ENCODE data around the gene IFIT2.
A peak's percentile ranks its signal among the peaks of the same experiment; 100 is the strongest.
"Not testable (repeated sequence)": the region's sequence is repeated elsewhere in the genome, so short reads cannot be mapped to it uniquely, and the experiment has no call there.

Gene IFIT2

DNA sequence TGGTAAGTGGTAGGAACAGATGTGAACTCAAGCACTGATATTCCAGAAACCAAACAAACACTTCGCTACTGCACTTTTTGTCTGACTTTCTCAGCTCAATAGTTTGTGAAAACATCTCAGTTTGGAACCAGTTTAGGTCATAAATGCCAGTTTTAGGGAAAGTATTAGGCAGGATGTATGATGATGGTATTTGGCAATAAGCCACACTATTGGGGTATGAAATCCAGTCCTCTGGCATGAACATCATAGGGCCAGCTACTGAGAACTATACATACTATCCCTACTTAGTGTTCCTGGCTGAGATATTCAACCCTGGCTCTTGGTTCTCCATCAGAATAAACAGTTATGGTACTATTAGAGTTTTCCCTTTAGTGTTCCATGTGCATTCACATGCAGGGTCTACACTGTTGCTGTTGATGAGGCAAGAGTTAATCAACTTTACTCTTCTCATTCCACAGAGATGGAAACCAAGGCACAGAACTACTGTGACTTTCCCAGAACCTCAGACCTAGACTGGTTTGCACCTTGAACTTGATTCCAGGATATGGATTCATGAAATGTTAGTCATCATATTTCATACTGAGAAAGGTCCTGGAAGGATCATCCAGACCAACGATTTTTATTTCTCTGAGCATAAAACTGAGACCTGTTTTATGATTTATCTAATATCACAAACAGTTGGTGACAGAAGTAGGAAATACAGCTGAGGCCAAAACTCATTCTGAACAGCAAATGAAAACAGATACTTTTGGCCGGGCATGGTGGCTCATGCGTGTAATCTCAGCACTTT is 20.0 kb upstream of the IFIT2 start:
- no peak for DNase-seq

DNA sequence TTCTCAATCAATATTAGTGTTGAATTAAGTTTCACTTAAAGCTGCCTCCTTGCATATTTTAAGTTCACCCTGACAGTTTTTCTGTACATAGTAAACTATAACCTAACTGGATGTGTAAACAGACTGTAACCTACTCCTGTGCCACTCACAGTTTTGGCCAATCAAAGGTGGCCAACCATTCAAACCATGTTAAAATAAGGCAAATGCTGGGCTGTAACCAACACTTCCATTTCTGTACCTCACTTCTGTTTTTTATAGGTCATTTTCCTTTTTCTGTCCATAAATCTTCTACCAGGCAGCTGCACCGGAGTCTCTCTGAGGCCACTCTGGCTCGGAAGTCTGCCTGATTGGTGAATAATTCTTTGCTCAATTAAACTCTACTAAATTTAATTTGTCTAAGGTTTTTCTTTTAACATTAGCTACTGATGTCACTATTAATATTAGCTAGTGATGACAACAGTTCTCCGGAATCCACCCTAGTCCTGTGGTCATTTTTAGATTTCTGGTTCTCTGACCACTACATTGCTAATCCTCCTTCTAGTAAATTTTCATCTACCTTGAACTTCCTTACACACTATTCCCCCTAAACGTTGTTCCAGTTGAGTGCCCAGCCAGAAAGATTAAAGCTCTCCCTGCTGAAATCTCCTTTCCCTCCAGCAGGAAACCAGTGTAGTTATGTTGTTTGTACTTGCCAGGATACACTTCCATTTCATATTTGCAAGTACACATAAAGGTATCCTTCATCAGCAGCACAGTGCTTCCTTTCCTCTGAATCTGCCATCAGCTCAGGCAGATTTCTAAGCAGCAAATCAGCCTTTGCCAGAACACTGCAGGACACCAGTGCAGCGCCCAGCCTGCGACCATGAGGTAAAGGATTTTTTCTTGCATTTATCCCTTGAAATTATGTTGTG is 18.6 kb upstream of the IFIT2 start:
- no peak for DNase-seq

DNA sequence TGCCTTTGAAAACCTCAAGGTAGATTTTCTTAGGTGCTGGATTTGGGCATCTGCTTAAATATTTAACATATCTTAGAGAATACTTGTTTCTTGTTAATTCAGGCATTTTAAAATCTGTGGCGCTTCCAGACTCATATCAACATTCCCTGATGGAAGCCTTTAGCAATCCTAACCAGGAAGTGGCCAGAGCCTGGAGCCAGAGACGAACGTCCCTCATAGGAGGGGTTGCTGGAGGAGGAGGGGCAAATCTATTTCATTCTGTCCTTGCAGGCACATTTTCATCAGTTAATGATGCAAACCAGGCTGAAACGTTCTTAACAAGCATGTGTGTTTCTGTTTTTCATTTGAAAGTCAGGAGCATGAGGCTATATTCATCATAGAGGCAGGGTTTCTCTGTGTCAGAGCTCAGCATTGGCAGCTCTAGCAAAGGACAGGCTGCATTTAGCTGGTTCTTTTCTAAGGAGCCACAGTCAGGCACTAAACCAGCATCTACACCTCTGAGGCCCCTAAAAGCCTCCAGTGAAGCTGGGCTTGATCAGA is 17.8 kb upstream of the IFIT2 start:
- DNase-seq: no peak

DNA sequence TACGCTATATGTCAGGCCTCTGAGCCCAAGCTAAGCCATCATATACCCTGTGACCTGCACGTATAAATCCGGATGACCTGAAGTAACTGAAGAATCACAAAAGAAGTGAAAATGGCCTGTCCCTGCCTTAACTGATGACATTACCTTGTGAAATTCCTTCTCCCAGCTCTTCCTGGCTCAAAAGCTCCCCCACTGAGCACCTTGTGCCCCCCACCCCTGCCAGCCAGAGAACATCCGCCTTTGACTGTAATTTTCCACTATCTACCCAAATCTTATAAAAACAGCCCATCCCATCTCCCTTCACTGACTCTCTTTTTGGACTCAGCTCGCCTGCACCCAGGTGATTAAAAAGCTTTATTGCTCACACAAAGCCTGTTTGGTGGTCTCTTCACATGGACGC is 17.1 kb upstream of the IFIT2 start:
- DNase-seq: not testable (repeated sequence)

DNA sequence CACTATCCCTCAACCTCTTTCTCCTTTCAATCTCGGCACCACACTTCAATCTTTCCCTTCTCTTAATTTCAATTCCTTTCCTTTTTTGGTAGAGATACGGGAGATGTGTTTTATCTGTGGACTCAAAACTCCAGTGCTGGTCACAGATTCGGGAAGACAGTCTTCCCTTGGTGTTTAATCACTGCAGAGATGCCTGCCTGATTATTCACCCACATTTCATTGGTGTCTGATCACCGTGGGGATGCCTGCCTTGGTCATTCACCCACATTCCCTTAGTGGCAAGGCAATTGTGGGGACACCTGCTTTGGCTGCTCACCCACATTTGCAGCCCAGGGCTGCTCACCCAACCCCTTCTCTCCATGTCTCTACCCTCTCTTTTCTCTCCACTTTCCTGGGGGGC is 16.5 kb upstream of the IFIT2 start:
- not testable (repeated sequence) for DNase-seq

DNA sequence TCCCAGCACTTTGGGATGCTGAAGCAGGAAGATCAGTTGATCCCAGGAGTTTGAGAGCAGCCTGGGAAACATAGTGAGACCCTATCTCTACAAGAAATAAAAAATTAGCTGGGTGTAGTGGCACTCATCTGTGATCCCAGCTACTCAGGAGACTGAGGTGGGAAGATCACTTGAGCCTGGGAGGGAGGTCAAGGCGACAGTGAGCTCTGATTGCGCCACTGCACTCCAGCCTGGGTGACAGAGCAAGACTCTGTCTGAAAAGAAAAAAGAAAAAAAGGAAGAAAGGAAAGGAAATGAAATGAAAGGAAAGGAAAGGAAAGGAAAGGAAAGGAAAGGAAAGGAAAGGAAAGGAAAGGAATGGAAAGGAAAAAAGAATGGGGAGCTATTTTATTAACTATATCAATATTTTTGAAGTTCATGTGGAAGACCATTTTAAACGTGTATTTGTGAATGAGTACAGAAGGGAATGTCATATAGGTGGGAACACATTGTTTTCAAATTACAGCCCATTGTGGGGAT is 7.1 kb upstream of the IFIT2 start:
- DNase-seq: no peak

DNA sequence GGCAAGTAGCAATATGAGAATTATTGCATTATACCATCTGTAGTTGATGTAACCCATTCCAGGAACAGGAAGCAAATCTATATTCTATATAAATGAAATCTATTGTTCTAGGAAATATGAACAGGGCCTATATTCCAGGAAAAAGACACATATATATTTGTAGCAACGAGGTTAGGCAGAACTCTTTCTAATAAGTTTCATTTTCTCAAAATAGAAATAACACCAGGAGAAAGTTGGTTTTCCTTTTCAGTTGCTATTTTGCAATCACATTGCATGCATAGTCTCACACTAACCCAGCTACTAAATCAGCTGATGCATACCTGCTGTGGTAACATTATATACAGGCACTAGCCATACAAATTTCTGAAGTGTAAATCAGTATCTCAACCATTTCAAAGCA is 6.2 kb upstream of the IFIT2 start:
- DNase-seq: peak; percentile 13

DNA sequence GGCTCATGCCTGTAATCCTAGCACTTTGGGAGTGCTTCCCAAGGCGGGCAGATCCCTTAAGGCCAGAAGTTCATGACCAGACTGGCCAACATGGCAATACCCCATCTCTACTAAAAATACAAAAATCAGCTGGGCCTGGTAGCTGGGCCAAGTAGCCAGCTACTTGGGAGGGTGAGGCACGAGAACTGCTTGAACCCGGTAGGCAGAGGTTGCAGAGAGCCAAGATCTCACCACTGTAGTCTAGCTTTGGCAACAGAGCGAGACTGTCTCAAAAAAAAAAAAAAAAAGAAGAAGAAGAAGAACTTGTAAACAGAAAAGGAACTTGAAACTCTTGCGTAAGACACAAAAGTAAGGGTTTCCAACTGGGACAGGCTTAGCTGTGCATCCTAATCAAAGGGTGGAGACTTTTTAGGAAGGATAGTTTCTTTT is 5.6 kb upstream of the IFIT2 start:
- no peak for DNase-seq

DNA sequence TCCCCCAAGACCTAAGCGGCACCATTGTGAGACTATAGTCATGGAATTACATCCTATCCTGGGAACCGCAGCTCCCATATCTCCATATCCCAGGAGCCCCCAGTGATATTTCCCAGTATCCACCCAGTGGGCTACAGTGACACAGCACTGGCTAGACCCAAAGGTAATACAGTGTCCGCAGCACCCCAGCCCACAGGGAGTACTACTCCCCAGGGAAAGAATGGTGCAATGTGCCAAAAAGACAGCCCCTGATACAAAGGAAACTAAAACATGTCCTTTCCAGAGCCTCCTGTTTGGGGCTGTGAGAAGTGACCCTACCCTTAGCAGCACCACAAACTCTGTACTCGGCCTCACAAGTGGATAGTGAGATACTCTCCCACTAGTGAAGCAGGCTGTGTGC is 4.5 kb upstream of the IFIT2 start:
- DNase-seq: no peak

DNA sequence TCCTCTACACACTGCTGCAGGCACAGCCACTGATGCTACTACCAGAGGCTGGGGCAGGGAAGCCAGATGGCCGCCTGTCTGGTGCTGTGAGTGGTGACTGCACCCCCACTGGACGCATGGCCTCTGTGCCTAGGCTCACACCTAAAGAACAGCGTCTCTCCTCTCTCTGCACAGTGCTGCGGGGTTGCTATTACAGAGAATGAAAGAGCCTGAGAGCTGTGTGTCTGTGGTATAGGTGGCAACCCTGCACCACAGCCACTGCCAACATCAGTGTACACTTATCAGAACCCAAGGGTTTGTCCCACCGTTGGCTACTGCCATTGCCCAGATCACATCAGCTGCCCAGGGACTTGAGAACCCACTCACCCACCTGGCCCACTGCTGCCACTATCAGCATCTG is 4.1 kb upstream of the IFIT2 start:
- no peak for DNase-seq

DNA sequence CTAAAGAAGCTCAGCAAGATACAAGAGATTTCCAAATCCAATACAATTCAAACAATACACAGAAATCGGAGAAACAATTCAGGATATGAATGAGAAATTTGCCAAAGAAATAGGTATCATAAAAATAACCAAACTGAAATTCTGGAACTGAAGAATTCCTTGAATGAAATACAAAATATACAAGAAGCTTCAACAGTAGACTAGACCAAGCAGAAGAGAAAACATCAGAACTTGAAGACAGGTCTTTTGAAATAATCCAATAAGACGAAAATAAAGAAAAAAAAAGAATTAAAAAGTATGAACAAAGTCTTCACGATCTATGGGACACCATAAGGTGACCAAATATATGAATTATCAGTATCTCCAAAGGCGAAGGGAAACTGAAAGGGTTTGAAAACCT is 2.8 kb upstream of the IFIT2 start:
- DNase-seq: no peak

DNA sequence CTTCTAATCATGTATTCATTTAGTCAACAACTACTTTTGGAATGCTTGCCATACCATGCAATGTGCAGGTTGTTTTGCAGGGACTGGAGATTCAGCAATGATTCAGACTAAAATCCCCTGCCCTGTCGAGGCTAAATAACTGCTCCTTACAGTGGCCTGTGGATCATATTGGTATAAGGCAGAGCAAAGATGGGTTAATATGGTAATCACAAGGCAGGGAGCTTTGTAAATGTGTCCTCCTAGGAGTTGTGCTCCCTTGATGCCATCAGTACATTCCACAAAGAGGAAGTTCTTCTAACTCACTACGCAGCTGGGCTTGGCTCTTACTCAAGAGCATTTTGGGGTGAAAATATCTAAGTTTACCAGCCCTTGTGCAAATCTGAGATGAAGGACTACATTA is 614 bp upstream of the IFIT2 start:
- DNase-seq: peak; percentile 68

DNA sequence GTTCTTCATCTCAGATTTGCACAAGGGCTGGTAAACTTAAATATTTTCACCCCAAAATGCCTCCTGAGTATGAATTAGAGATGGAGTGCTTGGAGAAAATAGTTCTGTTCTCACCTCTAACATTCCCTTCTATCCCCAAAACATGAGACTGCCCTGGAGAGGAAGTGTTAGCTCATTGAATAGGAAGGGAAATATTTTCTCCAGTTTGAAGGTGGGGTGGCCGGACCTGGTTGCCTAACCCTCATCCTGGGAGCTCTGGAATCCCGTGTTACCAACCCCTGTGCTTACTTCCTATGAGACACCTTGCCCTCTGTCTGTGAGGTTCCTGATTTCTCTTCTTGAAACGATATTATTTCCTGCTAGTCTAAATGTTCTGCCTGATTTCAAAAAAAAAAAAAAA is 779 bp downstream of the IFIT2 start:
- no peak for DNase-seq

DNA sequence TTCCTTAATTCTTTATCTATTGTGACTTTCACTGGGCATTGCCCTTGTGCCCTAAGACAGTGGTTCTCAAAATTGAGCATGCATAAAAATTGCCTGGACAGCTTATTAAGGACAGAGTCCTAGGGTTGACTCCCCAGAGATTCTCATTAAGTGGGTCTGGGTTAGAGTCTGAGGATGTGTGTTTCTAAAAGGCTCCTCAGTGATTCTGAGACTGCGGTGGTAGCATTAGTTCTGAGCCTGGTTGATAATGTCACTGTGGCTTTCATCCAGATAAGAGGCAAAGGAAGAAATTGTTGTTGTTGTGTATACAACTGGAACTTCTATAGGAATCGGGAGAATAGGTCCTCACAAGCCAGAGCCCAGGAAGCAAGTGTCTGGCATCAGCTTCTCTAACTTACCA is 1.3 kb downstream of the IFIT2 start:
- peak; percentile 20 for DNase-seq

DNA sequence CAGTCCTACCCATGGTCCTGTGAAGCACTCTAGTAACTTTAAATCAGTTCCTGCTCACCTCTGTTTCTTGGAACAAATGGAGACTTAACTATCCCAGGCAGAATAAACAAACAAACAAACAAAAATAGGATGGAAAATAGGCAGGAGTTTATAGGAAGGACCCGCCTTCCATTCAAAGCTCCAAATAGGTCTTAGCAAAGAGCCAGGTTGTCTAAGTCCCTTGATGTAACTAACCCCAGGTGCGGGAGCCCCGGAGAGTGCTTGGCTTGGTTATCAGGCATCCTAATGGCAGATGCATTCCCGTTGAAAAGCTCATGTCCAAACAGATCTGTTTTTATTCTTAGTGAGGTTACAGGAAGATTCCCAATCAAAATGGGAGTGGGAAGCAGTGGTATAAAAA is 2.2 kb downstream of the IFIT2 start:
- DNase-seq: no peak

DNA sequence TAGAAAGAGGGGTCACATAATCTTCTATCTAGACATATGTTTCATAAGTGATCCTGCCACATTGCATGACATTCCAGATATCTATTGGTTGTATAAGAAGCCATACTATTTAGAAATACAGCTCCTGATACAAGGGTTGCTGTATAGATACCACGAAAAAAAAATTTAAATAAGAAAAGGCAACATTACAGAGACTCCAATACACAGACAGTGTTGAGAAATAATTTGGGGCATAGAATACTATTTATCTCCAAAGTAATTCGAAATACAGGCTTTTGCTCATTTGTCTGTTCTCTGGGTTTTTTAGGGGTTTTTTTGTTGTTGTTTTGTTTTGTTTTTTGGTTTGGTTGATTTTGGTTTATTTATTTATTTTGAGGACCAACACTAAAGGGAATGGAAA is 2.6 kb downstream of the IFIT2 start:
- DNase-seq: no peak

DNA sequence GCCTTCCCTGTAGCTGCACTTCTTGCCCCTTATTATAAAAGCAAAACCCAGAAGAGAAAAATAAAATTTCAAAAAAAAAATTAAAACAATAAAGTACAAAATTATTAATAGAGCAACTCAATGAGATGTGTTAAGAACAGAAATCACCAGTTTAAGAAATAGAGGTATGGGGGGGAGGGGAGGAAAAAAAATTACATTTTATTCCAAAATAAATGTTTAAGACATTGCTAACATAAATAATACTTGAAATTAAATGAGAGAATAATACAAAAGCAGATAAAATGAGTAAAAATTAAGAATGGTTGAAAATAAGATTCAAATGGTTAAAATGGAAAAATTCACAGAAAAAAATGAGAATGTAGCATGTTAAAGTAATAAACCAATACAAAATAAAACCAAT is 3.1 kb downstream of the IFIT2 start:
- no peak for DNase-seq

DNA sequence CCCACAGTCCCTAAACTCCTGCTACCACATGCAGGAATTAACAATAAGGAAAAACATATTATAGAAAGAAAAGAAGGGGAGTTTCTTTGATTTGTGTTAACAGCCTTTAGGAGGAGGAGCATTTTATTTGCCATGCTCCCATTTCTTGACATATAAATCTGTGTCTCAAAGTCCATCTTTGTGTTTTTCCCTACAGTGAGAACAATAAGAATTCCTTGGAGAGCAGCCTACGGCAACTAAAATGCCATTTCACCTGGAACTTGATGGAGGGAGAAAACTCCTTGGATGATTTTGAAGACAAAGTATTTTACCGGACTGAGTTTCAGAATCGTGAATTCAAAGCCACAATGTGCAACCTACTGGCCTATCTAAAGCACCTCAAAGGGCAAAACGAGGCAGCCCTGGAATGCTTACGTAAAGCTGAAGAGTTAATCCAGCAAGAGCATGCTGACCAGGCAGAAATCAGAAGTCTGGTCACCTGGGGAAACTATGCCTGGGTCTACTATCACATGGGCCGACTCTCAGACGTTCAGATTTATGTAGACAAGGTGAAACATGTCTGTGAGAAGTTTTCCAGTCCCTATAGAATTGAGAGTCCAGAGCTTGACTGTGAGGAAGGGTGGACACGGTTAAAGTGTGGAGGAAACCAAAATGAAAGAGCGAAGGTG is 4.1 kb downstream of the IFIT2 start:
- no peak for DNase-seq

DNA sequence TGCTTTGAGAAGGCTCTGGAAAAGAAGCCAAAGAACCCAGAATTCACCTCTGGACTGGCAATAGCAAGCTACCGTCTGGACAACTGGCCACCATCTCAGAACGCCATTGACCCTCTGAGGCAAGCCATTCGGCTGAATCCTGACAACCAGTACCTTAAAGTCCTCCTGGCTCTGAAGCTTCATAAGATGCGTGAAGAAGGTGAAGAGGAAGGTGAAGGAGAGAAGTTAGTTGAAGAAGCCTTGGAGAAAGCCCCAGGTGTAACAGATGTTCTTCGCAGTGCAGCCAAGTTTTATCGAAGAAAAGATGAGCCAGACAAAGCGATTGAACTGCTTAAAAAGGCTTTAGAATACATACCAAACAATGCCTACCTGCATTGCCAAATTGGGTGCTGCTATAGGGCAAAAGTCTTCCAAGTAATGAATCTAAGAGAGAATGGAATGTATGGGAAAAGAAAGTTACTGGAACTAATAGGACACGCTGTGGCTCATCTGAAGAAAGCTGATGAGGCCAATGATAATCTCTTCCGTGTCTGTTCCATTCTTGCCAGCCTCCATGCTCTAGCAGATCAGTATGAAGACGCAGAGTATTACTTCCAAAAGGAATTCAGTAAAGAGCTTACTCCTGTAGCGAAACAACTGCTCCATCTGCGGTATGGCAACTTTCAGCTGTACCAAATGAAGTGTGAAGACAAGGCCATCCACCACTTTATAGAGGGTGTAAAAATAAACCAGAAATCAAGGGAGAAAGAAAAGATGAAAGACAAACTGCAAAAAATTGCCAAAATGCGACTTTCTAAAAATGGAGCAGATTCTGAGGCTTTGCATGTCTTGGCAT is 4.8 kb downstream of the IFIT2 start:
- DNase-seq: no peak

DNA sequence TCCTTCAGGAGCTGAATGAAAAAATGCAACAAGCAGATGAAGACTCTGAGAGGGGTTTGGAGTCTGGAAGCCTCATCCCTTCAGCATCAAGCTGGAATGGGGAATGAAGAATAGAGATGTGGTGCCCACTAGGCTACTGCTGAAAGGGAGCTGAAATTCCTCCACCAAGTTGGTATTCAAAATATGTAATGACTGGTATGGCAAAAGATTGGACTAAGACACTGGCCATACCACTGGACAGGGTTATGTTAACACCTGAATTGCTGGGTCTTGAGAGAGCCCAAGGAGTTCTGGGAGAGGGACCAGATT is 5.4 kb downstream of the IFIT2 start:
- no peak for DNase-seq

DNA sequence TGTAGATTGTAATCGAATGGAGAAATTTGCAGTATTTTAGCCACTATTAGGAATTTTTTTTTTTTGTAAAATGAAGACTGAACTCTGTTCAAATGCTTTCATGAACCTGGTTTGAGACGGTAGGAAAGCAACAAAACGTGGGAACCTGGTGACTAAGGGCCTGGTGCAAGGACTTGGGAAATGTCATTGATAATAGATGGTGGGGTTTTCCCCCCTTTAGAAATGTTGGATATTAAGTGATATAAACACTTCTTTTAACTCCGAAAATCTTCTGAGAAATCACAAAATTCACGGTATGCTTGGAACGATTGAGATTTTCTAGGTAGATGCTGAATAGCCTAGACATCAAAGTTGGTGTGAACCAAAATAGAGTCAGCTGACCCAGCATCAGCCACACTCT is 6.4 kb downstream of the IFIT2 start:
- DNase-seq: no peak

DNA sequence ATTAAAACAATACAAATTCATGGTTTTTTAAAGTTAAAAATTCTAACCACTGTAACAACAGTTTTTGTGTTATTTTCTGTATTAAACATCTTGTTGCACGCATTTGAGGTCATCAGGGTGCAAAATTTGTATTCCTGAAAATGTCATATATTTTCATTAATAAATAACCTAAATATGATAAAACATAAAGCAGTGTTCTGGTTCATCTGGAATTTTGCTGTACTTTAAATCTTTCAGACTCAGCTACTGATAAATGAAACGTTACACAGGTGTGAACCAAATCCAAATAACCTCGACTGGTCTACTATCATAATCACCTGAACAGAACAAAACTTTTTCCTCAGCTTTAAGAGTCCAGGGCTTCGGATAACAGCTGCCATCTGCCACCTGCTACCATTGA is 6.9 kb downstream of the IFIT2 start:
- DNase-seq: no peak

All from hematopoietic multipotent progenitor cell treated with erythropoietin and hydrocortisone succinate and interleukin-3 and kit ligand, for 8 days (in vitro differentiated cells).